Measurements from ENCODE around the gene LCLAT1. TPM values are rescaled to one million over a fixed set of nuclear protein-coding genes. Genes with fewer than 3 reads are reported as not detected.
"Not testable (repeated sequence)": the region's sequence is repeated elsewhere in the genome, so short reads cannot be mapped to it uniquely, and the experiment has no call there.

Gene LCLAT1
- total RNA-seq, 2 experiments from 2014 or later: 19.0 to 20.5 TPM

DNA sequence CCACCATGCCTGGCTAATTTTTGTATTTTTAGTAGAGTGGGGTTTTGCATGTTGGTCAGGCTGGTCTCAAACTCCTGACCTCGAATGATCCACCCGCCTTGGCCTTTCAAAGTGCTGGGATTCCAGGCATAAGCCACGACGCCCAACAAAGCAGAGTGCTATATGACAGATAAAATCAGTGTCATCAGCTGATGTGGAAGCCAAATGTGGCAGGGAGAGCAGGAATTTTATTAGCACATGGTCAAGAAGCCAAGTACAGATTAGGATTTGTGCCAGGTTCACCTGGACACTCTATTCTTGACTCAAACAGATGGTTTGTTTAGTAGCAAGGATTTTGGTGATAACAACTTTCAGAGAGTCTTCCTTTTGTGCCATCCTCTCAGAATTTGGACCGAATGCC, 62.7 kb downstream of the LCLAT1 start:
- Mint-ChIP-seq H3K4me1 (ENCODE audit: low read depth) (peaks cover 45% of the 10 kb centered on the region), H3K27ac (no peak overlapping the region), H3K36me3 (ENCODE audit: low read depth) (peaks cover 14% of the 10 kb centered on the region), H3K9me3 (peaks cover 11% of the 10 kb centered on the region), H3K27me3 (no peaks in the 10 kb centered on the region), H3K4me3 (no peak overlapping the region)
- intact Hi-C loops (cut with micrococcal nuclease): no loop called here
- POLR2A ChIA-PET: no interaction called here
- CTCF ChIA-PET: interaction anchor here (2.2 kb wide), 1 partner anchor 345 kb away, joined by 6 read pairs; no protein-coding TSS in a partner anchor
- DNase-seq (no peak), ATAC-seq (no peak)
- TF ChIP-seq CTCF (IDR thresholded peaks at IDR 0.05): no peak

DNA sequence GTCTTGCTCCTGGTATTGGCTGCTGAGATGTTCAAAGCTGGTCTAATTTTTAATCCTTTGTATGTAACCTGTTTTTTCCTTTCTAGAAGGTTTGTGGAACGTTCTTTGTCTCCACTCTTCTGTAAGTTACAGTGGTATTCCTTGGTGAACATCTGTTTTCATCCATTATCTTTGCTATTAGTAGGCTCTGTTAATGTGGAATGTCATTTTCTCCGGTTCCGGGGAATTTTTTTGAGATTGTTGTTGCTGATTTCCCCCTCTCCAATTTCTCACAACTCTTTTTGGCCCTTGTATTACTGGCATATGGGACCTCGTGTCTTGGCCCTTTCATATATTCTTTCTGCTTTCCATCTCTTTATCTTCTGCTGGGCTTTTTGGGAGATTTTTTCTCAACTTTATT, 63.4 kb downstream of the LCLAT1 start:
- no peak overlapping the region for H3K27ac Mint-ChIP-seq
- TF ChIP-seq CTCF (IDR thresholded peaks at IDR 0.05): no peak
- ChIA-PET CTCF (interaction anchor here (2.2 kb wide), 1 partner anchor 346 kb away, joined by 6 read pairs; no protein-coding TSS in a partner anchor), POLR2A (no interaction called here)
- intact Hi-C loops (cut with micrococcal nuclease): no loop called here
- H3K9me3 Mint-ChIP-seq: peaks cover 11% of the 10 kb centered on the region
- H3K4me1 Mint-ChIP-seq (ENCODE audit: low read depth): peaks cover 43% of the 10 kb centered on the region
- no peaks in the 10 kb centered on the region for H3K27me3 Mint-ChIP-seq
- ATAC-seq (no peak), DNase-seq (no peak)
- no peak overlapping the region for H3K4me3 Mint-ChIP-seq
- H3K36me3 Mint-ChIP-seq (ENCODE audit: low read depth): peaks cover 14% of the 10 kb centered on the region

DNA sequence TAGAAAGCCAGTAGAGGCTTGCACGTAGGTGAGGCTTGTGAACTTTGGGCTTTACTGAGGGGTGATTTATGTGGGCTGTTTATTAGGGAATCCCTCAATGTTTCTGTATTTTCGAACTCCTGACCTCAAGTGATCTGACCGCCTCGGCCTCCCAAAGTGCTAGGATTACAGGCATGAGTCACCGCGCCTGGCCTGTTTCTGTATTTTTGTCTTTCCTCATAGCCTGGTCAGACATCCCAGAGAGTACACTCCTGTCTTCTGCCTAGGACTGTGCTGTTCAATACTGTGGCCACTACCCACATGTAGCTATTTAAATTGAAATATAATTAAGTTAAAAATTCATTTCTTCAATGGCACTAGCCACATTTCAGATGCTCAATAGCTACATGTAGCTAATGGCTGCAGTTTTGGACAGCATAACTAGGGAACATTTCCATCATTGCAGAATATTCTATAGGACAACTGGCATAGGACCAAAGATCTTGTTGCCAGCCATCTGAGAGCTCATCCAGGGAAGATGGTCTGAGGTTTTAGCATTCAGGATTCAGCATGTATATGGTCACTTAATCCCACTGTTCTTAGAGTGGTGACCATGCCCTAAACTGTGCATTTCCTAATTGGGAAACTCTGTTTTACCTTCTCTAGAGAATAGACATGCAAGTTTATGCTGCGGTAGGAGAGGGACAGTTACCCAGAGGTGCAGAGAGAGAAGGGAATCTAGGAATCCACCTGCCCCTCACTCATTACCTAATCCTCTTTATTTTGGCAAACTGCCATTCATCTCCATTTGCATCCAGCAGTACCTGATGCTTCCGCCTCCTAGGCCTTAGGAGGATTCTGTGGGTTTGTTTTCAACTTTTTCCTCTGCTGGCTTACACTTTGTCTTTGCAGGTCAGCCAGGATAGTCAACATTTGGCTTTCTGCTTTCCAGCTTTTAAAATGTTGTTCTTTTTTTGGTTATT, 64.4 kb downstream of the LCLAT1 start:
- CTCF ChIA-PET: interaction anchor here (2.2 kb wide), 1 partner anchor 347 kb away, joined by 6 read pairs; no protein-coding TSS in a partner anchor
- ATAC-seq: no peak
- intact Hi-C loops (cut with micrococcal nuclease): no loop called here

DNA sequence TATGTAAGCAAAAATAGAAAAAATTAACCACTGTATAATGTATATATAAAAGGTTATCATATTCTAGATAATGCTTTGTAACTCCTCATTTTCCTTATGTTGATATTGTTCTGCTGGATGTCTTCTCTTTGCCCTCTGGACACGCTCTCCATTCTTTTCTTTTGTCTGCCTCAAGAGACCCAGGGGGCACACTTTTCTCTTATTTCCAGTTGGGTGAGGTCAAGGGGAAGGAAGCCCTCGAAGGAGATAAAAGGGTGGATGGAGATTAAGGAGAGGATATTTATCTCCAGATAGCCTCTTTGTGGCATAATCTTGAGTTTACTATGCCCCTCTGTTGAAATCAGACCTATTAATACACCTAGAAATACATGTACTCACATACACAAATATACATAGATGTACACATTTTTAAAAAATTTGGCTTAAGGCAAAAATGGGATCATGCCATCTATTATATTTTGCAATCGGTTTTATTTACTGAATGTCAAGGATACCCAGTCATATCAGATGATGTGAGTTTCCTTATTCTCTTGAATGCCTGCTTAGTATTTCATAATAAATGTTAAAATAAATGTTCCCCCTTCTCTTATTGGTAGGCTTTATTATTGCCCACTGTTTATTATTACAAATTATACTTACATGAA, 65.3 kb downstream of the LCLAT1 start:
- Mint-ChIP-seq H3K27ac (no peak overlapping the region), H3K27me3 (no peaks in the 10 kb centered on the region), H3K4me3 (no peak overlapping the region), H3K4me1 (ENCODE audit: low read depth) (peaks cover 37% of the 10 kb centered on the region), H3K36me3 (ENCODE audit: low read depth) (peaks cover 21% of the 10 kb centered on the region), H3K9me3 (peaks cover 10% of the 10 kb centered on the region)
- POLR2A ChIA-PET: no interaction called here
- ATAC-seq (no peak), DNase-seq (no peak)
- CTCF ChIA-PET: no interaction called here
- intact Hi-C loops (cut with micrococcal nuclease): no loop called here
- no peak for TF ChIP-seq CTCF (IDR thresholded peaks at IDR 0.05)

More for the DNA sequence above, 64.4 kb downstream of the LCLAT1 start:
- POLR2A ChIA-PET: no interaction called here
- TF ChIP-seq CTCF (IDR thresholded peaks at IDR 0.05): no peak
- no peak for DNase-seq
- Mint-ChIP-seq H3K27ac (no peak overlapping the region), H3K9me3 (peaks cover 11% of the 10 kb centered on the region), H3K27me3 (no peaks in the 10 kb centered on the region), H3K4me1 (ENCODE audit: low read depth) (peaks cover 37% of the 10 kb centered on the region), H3K4me3 (no peak overlapping the region), H3K36me3 (ENCODE audit: low read depth) (peaks cover 19% of the 10 kb centered on the region)

DNA sequence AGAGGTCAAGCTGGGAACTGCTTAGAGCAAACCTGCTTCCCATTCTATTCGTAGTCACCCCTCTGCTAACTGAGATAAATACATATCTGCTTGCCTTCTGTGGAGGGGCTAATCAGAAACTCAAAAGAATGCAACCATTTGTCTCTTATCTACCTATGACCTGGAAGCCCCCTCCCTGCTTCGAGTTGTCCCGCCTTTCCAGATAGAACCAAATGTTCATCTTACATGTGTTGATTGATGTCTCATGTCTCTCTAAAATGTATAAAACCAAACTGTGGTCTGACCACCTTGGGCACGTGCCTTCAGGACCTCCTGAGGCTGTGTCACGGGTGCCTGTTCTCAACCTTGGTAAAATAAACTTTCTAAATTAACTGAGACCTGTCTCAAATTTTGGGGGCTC, 66.6 kb downstream of the LCLAT1 start:
- intact Hi-C loops (cut with micrococcal nuclease); H3K27me3 Mint-ChIP-seq; CTCF ChIA-PET; H3K4me3 Mint-ChIP-seq; H3K9me3 Mint-ChIP-seq; DNase-seq; POLR2A ChIA-PET; H3K27ac Mint-ChIP-seq; ATAC-seq: not testable (repeated sequence)
- peaks cover 37% of the 10 kb centered on the region for H3K4me1 Mint-ChIP-seq (ENCODE audit: low read depth)
- peaks cover 24% of the 10 kb centered on the region for H3K36me3 Mint-ChIP-seq (ENCODE audit: low read depth)
